PC-9 (cell line): ENCODE data around the gene CRB3. TPM values are rescaled to one million over a fixed set of nuclear protein-coding genes. Genes with fewer than 3 reads are reported as not detected.
"Not testable (repeated sequence)": the region's sequence is repeated elsewhere in the genome, so short reads cannot be mapped to it uniquely, and the experiment has no call there.

Experiments
- BruUV-seq: library from RNA; stranded (reverse); fragments of 400-500 nt; replicated peaks from 2 replicates; lab custom pipeline; 2021; lab: Mats Ljungman, UMichigan
- CTCF ChIA-PET: fragments of 300-600 bp; sonication (Branson Sonifier 250); formaldehyde crosslinking; loops from one replicate; lab custom pipeline; 2022; ENCODE audit warnings: antibody characterized with exemption; lab: Charles Lee
- POLR2A ChIA-PET: fragments of 300-600 bp; sonication (Branson Sonifier 250); formaldehyde crosslinking; loops from one replicate; lab custom pipeline; 2022; ENCODE audit warnings: antibody characterized with exemption; ENCODE audit not compliant: unreplicated experiment; lab: Charles Lee
- DNase-seq, 2 experiments: peaks; one replicate each; pipeline versions ENCODE4 v3.0.0 to v3.0.0-alpha.2; 2015 to 2022; ENCODE audit warnings: mixed read lengths in 1 of 2
- H2AFZ ChIP-seq: fragments of 200-600 bp; sonication (generic); 2 replicates; pipeline ENCODE4 v1.8.1; 2017; ENCODE audit warnings: antibody characterized with exemption
- H3F3A ChIP-seq: fragments of 200-600 bp; sonication (generic); 2 replicates; pipeline ENCODE4 v1.8.1; 2017; ENCODE audit warnings: antibody characterized with exemption, mild to moderate bottlenecking, low read depth; ENCODE audit not compliant: insufficient read depth
- H3K27ac ChIP-seq: fragments of 200-600 bp; sonication (generic); 2 replicates; pipeline ENCODE4 v1.6.1; 2016; ENCODE audit warnings: mixed run types
- H3K27me3 ChIP-seq: fragments of 200-600 bp; sonication (generic); 2 replicates; pipeline ENCODE4 v1.6.1; 2016; ENCODE audit warnings: low read depth, mixed run types; ENCODE audit not compliant: insufficient read depth
- H3K36me3 ChIP-seq: fragments of 200-600 bp; sonication (generic); 2 replicates; pipeline ENCODE4 v1.6.1; 2016; ENCODE audit warnings: low read depth, mixed run types
- H3K4me1 ChIP-seq: fragments of 200-600 bp; sonication (generic); replicated peaks from 2 replicates; pipeline ENCODE4 v1.6.1; 2016; ENCODE audit warnings: mixed run types; ENCODE audit not compliant: insufficient read depth
- H3K4me2 ChIP-seq: fragments of 200-600 bp; sonication (generic); 2 replicates; pipeline ENCODE4 v1.6.1; 2017; ENCODE audit warnings: mixed run types
- H3K4me3 ChIP-seq: fragments of 200-600 bp; sonication (generic); 2 replicates; pipeline ENCODE4 v1.6.1; 2016; ENCODE audit warnings: mixed run types
- H3K79me2 ChIP-seq: fragments of 200-600 bp; sonication (generic); 2 replicates; pipeline ENCODE4 v1.6.1; 2017; ENCODE audit warnings: low read depth, mixed run types
- H3K9me2 ChIP-seq: fragments of 200-600 bp; sonication (generic); 2 replicates; pipeline ENCODE4 v1.8.1; 2017; ENCODE audit warnings: mild to moderate bottlenecking; ENCODE audit not compliant: insufficient read depth
- H3K9me3 ChIP-seq: fragments of 200-600 bp; sonication (generic); 2 replicates; pipeline ENCODE4 v1.8.1; 2016; ENCODE audit warnings: low read depth; ENCODE audit not compliant: insufficient read depth
- H4K20me1 ChIP-seq: fragments of 200-600 bp; sonication (generic); 2 replicates; pipeline ENCODE4 v1.8.1; 2017; ENCODE audit not compliant: insufficient read depth
- CTCF ChIP-seq: fragments of 200-600 bp; sonication (generic); conservative IDR thresholded peaks from 2 replicates; pipeline ENCODE4 v1.6.1; 2017; ENCODE audit warnings: mixed run types, antibody characterized with exemption, mild to moderate bottlenecking, moderate library complexity
- EZH2 ChIP-seq: fragments of 200-600 bp; sonication (generic); IDR thresholded peaks from 2 replicates; pipeline ENCODE4 v1.8.0; 2017; ENCODE audit warnings: antibody characterized with exemption, low read depth
- intact Hi-C: fragments of 100-400 bp; cut with micrococcal nuclease; formaldehyde crosslinking; loops from one replicate; pipeline ENCODE4 v1.10.0; 2022; ENCODE audit not compliant: unreplicated experiment
- total RNA-seq: library from RNA; stranded (reverse); gene quantifications from 2 replicates; pipeline ENCODE4 v1.2.3, GENCODE V29; 2021

CRB3 gene
- total RNA-seq, 1 experiment from 2014 or later = 40.6 TPM

DNA sequence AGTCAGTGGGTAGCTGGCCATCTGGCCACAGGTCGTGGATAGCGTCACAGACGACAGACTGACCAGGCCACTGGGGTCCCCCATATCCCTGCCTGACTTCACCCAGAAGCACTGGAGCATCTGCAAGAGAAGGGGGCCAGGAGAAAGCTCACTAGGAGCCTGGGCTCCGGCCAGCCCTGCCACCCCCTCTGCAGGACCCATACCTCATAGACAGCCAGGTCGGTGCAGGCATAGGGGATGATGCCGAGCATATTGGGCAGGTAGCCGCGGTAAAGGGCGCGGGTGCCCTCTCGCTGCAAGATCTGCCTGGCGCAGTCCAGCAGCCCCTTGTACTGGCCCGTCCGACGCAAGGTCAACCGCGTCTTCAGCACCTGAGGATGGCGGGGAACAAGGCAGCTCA, 36.9 kb upstream of the CRB3 start:
- ChIA-PET CTCF (no interaction called here), POLR2A (no interaction called here)
- H3K27me3 ChIP-seq = no peaks in the 10 kb centered on the region
- H3K79me2 ChIP-seq = peaks cover 20% of the 10 kb centered on the region
- H3K4me1 ChIP-seq = peaks cover 10% of the 10 kb centered on the region
- DNase-seq = no peak
- H3K4me2 ChIP-seq = no peak overlapping the region
- H3K36me3 ChIP-seq = no peaks in the 10 kb centered on the region
- no peaks in the 10 kb centered on the region for H3F3A ChIP-seq
- H4K20me1 ChIP-seq = peaks cover 18% of the 10 kb centered on the region
- TF ChIP-seq EZH2 (no peak), CTCF (no peak)
- H3K9me2 ChIP-seq = no peaks in the 10 kb centered on the region
- H3K9me3 ChIP-seq = no peaks in the 10 kb centered on the region
- H3K4me3 ChIP-seq = no peak overlapping the region
- H2AFZ ChIP-seq = no peak overlapping the region
- no TSS peak for BruUV-seq
- H3K27ac ChIP-seq = no peak overlapping the region
- intact Hi-C loops = no loop called here

DNA sequence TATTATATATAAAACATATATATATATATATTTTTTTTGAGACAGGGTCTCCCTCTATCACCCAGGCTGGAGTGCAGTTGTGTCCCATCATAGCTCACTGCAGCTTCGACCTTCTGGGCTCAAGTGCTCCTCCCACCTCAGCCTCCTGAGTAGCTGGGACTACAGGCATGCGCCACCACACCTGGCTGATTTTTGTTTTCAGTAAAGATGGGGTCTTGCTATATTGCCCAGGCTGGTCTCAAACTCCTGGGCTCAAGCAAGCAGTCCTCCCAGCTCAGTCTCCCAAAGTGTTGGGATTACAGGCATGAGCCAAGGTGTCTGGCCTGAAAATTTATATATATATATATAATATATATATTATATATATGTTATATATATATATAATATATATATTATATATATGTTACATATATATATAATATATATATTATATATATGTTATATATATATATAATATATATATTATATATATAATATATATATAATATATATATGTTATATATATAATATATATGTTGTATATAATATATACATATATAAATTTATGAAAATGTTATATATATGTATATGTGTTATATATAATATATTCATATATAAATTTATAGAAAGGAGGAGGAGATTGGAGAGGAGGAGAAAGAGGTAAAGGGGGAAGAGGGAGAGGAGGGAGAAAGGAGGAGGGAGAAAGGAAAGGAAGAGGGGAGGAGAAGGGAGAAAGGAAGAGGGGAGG, 35.2 kb upstream of the CRB3 start:
- H3K9me3 ChIP-seq, H3K4me3 ChIP-seq, H3K4me2 ChIP-seq, H4K20me1 ChIP-seq, H3K79me2 ChIP-seq, H3K27ac ChIP-seq, H3F3A ChIP-seq, POLR2A ChIA-PET, H2AFZ ChIP-seq, DNase-seq, H3K9me2 ChIP-seq, CTCF ChIA-PET, intact Hi-C loops, BruUV-seq, H3K4me1 ChIP-seq, H3K27me3 ChIP-seq, H3K36me3 ChIP-seq: not testable (repeated sequence)

DNA sequence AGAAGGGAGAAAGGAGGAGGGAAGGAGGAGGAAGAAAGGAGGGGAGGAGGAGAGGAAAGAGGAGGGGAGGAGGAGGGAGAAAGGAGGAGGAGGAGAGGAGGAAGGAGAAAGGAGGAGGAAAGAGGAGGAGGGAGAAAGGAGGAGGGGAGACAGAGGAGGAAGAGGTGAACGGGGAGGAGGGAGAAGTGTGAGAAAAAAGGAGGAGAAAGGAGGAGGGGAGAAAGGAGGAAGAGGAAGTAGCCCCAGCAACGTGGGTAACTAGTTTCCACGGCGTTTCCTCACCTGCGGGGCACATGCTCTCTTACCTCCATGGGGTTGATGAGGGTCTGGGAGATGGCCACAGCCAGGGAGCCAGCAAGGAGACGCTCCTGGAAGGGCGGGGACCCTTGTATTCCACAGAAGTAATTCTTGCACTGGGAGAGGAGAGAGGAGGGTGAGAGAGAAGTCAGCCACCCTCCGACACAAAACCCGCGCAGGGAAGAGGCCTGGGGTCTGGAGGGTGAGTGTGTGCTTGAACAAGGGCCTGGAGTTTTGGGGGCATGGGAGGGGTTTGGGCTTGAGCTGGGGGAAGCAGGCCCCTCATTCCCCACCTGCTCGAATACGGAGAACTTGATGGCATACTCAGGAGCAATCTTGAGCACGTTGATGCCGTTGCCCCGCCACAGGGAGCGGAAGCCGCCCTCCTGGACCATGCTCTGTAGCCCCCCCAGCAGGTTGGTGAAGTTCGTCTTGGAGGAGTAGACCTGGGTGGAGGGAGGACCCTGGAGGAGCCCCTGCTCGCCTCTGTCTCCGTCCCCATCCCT, 34.5 kb upstream of the CRB3 start:
- intact Hi-C loops = no loop called here
- no peaks in the 10 kb centered on the region for H3K9me2 ChIP-seq
- no peaks in the 10 kb centered on the region for H3K36me3 ChIP-seq
- H2AFZ ChIP-seq = no peak overlapping the region
- no peaks in the 10 kb centered on the region for H3F3A ChIP-seq
- TF ChIP-seq CTCF = no peak
- no peak overlapping the region for H3K4me3 ChIP-seq
- no peaks in the 10 kb centered on the region for H3K4me1 ChIP-seq
- no peaks in the 10 kb centered on the region for H4K20me1 ChIP-seq
- H3K79me2 ChIP-seq = no peaks in the 10 kb centered on the region
- DNase-seq = no peak
- H3K9me3 ChIP-seq = no peaks in the 10 kb centered on the region
- H3K27me3 ChIP-seq = no peaks in the 10 kb centered on the region
- H3K4me2 ChIP-seq = no peak overlapping the region
- H3K27ac ChIP-seq = no peak overlapping the region
- BruUV-seq = no TSS peak
- CTCF ChIA-PET = no interaction called here
- POLR2A ChIA-PET = no interaction called here
